Stimulated activated CD4-positive, alpha-beta T cell treated with anti-CD3 and anti-CD28 coated beads, TNF-alpha, amount 100 ng/mL, for 48 hours (primary cell): Measurements from ENCODE around the gene PCBP3.
"Not testable (repeated sequence)": the region's sequence is repeated elsewhere in the genome, so short reads cannot be mapped to it uniquely, and the experiment has no call there.

Source experiments
- DNase-seq, 3 donors: peaks; one replicate each; pipeline ENCODE4 v3.0.0-alpha.2; 2020; ENCODE audit warnings: low read depth in 3 of 3

PCBP3 gene

DNA sequence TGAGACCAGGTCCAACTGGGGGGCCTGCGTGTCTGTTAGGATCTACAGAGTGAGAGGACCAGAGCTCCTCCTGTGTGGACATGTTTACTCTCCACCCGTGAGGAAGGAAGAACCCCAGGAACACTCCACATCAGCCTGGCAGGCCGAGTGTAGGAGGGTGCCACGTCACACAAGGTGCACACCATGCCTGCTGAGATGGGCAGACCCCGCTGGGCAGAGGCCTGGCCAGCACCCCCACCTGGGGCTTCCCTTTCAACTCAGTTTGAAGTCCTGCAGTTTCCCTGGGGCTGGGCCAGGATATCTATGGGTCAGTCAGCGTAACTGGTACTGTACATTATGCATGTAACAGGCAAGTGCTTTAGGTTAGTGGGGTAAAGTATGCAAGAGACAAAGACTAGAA is 30.1 kb upstream of the PCBP3 start:
- DNase-seq, result no peak

DNA sequence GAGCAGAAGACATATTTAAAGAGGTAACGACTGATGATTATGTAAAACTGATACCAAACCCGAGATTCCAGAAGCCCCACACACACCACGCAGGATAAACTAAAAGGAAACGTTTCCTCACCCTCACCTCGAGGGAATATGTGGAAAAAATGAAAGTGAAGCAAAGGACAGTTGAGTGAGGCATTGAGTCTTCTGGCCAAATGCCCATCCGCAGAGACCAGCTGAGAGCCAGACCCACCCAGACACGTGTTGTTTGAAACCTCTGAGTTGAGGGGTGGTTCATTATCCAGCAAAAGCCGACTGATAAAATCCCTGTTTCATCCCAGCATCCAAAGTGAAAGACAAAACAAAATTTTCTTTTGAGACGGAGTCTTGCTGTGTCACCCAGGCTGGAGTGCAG is 29.6 kb upstream of the PCBP3 start:
- DNase-seq, result no peak

DNA sequence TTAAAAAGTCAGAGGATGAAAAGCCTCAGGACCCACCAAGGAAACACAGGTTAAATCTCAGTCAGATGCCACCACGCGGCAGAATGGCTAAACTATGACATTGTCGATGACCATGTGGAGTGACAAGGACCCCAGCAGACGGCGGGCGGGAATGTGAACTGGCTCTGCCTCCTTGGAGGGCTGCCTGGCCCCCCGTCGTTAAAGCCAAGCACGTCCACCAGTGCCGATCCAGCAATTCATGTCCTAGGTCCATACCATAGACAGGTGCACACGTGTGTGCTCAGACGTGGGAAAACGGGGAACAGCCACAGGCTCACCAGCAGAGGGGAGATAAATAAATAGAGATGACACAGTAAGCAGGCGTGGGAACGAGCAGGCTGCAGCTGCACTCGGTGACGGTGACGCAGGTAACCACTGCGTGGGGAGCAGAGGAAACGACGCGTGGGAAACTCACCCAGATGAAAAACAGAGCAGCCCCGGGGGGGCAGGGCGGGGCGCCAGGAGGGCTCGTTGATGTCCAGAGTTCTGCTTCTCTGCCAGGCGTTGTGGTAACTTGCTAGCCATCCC is 28.3 kb upstream of the PCBP3 start:
- DNase-seq, result peak; percentile 56 to 74 (median 65)

DNA sequence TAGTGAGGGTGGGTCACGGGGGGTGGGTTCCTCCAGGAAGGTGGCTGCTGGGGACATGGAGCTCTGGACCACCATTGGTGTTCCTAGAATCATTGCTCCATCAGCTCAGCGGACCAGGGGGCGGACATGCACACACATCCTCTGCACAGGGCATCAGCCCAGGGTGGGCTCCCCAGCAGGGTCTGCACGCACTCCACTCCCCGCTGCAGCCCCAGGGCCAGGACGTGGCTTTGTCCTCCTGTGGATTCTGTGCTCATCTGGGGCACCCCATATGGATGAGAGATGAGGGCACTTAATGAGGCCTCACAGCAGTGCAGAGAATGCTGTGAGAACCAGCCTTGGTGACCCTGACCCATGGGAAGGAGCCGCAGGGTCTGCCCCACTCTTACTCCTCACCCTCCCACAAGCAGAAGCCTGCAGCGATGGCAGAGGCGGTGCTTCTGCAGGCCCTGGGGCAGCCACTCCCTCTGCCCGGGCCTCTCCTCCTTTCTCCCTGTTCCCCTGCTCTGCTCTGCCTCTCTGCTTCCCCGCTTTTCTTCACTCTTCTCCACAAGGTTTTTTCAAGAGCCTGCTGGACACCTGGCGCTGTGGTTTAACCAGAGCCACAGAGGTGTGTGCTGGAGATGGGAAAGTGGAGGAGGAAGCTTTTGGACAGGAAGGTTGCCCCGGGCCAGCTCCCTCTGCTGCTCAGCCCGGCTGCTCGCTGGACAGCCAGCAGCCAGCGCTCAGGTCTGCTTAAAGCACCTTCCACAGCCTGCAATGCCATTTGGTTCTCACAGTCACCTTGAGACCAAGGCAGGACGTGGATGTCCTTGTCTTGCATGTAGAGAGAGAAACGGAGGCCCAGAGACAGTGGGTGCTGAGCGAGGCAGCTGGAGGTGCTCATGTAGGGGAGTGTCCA is 26.3 kb upstream of the PCBP3 start:
- no peak for DNase-seq

DNA sequence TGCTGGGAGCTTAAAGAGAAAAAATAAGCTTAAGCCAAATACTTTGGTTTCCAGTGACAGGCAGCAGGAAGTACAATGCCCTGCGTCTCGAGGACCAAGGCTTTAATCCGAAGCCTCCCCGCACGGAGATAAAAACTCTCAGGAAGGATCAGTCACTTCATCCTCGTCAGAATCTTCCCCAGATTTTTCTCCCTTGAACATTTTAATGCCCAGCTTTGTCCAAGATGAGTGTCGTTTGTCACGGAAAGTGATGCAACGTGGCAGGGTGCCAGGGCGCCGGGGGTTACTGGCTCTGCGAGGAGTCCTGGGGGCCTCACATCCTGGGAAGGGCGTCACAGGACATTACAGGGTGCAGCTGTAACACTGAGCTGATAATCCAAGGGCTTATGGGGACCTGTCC is 25.2 kb upstream of the PCBP3 start:
- DNase-seq, result no peak

DNA sequence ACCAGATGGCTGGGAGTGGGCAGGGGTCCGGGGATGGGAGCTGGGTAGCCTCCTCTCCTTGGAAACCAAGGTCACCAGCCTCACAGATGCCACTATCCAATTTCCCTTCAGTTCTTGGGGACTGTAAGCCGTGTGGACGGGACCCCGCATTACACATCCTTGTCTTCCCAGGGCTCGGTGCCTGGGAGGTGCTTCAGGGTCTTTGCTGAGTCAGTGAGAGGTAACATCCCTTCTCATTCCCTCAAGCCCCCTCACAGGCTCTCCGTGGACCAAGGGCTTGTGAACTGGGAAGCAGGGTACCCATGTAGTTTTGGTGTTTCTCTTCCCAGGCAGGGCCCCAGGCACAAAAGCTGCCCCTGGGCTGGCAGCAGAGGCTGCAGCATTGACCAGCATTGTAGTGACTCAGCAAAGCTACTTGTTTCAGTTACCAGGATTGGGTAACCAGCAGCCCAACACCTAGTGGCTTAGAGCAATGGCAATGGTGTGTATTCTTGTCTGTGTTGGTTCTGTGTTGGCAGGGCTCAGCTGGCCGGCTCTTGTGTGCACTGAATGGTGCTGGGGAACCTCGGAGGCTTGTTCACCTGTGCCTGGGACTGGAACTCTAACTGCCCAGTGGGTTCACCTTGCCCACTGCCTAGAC is 24.6 kb upstream of the PCBP3 start:
- no peak for DNase-seq

DNA sequence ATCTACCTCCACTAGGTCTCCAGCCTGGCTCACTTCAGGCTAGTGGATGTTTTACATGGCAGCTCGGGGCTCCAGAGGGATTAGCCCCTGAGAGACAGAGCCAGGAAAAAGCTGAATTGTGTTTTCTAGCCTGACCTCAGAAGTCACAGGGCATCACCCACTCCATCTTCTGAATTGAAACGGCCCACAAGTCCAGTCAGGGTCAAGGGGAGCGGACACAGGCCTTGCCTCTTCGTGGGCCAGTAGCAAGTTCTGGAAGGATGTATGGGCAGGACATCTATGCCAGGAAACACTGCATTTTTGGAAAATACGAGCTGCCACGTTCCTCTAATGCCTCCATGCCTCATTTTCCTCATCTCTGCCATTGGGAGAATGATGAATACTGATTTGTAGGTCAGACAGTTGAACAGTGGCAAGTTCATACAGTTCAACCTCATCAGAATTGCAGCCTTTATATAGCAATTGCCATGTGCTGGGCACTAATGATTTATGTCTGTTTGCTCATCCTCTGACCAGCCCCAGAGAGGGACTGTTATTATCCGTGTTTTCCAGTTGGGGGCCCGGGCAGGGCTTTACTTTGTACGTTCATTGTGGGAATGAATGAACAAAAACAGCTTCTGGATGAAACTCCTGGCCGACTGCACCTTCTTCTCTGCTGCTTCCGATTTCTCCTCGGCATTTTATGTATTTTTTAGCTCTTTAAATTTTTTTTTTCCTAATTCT is 23.2 kb upstream of the PCBP3 start:
- no peak for DNase-seq

DNA sequence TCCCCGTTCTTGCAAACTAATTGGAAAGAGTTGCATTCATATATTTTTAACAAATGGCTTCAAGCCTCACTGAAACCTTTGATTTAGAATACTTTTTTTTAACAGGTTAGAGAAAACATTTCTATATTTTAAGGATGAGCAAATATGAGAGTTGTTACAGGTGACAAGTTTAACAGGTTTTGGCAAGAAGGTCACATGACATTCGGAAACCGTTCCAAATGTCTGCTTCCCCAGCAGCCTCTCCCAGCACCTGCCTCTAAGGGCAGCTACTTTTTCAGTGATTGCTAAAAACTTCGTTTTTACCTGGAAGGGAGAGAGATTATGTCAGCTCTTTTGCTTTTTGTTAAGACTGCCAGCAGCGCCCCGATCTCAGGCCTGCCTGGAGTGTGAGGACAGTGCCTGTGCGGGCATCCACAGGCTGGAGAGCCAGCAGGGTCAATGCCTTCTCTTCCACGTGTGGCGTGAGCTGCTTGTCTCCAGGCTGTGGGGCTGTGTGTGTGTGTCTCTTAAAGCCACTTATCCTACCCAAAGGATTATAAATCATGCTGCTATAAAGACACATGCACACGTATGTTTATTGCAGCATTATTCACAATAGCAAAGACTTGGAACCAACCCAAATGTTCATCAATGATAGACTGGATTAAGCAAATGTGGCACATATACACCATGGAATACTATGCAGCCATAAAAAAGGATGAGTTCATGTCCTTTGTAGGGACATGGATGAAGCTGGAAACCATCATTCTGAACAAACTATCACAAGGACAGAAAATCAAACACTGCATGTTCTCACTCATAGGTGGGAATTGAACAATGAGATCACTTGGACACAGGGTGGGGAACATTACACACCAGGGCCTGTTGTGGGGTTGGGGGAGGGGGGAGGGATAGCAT is 21.8 kb upstream of the PCBP3 start:
- not testable (repeated sequence) for DNase-seq

DNA sequence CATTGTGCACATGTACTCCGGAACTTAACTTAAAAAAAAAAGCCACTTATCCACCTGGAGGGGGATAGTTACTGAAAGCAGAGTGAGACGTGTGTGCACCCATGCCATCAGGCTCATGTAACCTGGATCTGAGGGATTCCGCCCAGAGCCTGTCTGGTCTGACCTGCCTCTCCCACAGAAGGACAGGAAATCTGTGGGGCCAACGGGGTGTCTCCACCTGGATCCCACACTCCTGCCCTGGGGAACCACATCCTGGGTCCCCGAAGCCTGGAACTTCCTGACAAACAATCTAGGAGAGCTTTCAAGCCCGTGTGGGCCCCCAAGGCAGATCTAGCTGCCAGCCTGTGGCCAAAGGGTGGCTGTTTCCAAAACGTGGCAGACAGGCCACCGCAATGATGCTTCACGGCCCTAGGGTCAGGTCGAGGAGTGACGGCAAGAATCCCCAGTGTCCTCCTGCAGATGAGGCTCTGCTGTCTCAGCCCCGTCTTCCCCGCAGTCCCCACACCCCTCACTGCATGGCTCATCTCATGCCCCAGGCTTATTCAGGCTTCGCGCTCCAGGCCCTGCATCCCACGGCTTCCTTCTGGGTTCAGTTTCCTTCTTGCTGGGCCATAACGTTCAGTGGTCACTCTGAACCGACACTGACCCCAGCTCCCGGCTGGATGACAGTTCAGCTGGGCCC is 21.0 kb upstream of the PCBP3 start:
- DNase-seq, result no peak

DNA sequence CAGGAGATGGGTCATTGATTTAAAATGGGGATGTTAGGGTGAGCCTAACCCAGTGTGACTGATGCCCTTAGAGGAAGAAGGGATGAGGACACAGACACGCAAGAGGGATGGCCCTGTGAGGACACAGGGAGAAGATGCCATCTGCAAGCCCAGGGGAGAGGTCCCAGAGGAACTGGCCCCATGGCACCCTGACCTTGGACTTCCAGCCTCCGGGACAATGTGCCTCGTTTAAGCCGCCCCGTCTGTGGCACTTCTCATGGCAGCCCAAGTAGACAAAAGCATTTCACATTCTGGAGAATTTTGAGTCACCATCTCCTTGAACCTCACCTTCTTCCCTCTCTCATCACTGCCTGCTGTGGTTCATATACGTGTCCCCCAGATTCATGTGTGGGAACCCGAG is 20.1 kb upstream of the PCBP3 start:
- no peak for DNase-seq

DNA sequence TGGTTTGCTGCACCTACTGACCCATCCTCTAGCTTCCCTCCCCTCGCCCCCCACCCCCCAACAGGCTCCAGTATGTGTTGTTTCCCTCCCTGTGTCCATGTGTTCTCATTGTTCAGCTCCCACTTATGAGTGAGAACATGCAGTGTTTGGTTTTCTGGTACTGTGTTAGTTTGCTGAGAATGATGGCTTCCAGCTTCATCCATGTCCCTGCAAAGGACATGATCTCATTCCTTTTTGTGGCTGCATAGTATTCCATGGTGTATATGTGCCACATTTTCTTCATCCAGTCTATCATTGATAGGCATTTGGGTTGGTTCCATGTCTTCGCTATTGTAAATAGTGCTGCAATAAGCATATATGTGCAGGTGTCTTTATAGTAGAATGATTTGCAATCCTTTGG is 17.4 kb upstream of the PCBP3 start:
- not testable (repeated sequence) for DNase-seq

DNA sequence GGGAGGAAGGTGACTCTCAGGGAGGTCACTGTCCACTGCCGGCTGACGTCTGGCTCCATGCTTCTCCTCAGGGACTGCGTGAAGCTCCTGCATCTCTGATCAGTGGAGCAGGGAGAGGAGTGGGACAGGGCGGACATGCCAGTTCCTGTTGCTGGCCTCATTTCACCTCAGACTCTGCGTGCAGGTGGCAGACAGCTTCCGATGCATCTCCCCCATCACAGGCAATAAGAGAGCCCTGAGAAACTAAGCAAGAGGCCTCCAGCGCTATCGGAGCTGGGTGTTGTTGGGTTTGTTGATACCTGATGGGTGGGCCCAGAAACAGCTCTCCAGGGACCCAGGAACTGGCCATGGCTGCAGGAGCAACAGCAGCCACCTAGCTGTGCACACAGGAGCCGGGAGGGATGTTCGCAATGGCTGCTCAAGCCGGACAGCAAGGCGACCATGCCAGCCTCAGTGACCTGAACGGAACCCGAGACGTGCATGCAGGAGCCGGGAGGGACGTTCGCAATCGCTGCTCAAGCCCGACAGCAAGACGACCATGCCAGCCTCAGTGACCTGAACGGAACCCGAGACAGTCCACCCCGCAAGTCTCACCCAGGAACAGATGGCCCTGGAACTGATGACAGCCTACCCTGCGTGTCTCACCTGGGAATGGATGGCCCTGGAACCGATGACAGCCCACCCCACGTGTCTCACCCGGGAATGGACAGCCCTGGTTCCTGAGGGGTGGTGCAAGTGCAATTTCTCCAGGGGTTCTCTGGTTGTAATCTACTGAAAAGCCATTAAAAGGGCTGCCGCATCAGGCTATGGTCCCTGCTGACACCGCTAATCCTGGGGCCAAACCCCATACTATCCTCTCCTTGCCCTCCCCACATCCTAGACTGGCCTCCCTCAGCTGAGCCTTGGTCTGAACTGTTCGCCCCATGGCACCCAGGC is 14.2 kb upstream of the PCBP3 start:
- no peak for DNase-seq

DNA sequence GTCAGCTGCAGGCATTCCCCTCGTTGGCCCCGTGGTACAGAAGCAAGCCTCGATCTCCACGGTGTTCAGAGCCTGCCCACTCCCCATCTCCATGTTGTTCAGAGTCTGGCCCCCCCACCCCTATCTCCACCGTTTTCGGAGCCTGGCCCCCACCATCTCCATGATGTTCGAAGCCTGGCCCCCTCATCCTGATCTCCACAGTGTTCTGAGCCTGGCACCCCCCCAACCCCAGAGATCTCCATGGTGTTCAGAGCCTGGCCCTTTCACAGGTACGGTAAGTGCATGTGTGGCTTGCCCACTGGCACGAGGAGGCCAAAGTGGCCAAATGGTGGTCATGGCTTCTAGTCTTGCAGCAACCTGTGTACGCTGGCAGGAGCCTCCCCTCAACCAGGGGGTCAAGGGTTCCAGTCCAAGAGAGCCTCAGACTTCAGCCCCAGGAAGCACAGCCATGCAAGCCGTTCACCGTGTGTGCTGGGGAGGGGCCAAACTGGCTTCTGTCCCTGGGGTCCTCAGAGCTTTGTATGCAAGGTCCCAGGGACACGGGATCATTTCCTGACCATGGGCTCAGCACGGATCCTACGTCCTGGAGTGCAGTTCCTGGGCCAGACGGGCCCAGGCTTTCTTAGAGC is 13.3 kb upstream of the PCBP3 start:
- DNase-seq, result no peak

DNA sequence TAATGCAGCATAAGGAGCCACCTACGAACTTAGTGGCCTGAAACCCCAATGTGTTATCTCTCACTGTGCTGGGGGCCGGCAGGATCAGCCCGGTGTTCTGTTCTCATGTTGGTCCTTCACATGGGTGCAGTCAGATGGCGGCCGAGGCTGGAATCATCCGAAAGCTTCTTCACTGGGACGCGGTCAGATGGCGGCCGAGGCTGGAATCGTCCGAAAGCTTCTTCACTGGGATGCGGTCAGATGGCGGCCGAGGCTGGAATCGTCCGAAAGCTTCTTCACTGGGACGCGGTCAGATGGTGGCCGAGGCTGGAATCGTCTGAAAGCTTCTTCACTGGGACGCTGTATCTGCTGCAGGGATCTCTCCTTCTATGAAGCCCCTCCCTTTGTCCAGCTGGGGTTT is 12.6 kb upstream of the PCBP3 start:
- DNase-seq, result no peak

DNA sequence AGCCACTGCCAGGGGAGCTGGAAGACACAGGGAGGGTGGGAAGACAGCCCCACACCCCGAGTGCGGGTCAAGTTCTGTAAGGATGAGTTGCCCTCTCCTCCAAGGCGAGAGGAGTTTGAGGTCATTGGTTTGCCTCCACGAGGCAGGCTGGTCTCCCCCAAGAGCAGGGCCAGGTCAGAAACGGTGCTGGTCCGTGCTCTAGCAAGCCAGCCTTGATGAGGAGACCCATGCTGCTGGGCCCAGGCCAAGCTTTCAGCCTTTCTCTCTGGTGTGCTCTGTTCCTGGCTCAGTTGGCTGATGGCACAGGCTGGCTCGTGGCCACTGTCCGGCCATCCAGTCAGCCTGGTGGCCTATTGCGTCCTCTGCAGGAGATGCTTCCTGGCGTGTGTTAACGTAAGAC is 12.0 kb upstream of the PCBP3 start:
- no peak for DNase-seq

DNA sequence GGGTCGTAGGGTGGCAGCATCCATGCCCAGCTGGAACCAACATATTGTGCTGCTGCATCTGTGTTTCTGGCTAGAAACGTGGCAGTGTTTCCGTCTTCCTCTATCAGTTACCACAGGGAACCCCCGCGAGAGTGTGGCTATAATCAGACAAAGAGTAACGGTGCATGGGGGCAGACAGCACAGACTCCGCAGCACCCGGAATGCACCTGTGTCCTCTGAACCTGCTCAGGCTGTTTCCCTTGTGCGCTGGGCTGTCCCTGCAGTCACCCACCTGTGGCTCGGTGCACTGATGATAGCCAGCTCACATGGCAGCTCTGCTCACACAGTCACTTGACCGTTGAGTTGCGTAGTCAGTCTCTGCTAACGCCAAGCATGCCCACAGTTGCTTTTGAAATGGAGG is 11.4 kb upstream of the PCBP3 start:
- DNase-seq, result no peak

DNA sequence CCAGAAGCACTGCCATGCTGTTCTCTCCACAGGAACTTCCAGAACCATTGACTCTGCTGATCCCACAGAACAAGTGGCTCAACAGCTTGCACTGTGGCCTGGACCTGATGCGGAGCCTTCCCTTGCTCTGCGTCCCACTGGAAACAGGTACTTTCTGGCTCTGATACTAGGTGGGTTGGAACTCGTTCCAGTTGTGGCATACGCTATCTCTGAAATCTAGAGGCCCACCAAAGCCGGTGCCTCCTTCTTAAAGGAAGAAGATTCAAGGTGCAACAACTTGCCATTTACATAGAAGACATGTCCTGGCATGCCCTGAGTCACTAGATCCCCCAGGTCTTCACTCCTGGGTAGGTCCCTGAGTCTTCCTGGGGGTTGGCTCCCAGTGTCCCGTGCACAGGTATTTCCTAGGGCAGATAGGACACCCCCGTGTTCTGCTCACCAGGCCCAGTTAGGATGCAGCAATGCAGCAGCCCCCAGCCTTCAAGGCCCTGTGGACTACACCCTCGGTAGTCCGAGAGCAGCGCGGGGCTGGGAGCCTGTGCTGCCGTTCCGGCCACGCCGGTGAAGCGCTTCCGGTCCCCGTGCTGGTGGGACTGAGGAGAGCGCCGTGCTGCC is 10.8 kb upstream of the PCBP3 start:
- no peak for DNase-seq

DNA sequence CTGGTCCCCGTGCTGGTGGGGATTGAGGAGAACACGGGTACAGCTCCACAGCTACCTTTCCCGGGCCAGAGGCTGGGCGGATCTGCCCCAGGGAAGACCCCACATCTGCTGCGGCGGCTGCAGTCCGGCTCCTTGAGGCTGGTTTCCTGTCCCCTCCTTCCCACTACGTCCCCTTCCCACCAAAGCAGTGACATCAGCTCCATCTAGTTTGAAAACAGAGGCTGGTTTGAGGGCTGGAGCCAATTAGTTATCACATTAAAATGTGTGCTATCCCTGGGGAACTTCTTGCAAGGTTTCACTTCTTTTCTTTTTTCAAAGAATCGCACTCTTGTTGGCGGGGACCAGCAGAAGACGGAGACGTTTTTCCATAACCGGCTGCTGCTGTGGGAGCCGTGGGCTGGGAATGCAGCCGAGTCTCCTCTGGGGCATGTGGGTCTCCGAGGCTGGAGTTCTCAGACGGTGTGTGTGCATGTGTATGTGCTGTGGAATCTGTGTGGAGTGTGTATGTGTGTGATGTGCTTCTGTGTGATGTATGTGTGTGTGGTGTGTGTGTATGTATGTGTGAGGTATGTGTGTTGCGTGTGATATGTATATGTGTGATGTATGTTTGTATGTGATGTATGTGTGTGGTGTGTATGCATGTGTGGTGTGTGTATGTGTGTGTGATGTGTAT is 8.9 kb upstream of the PCBP3 start:
- DNase-seq, result no peak
